H9 (cell line): ENCODE results near the gene PA2G4. TPM values are rescaled to one million over a fixed set of nuclear protein-coding genes. Genes with fewer than 3 reads are reported as not detected.

Experiments used
- DNase-seq: peaks from one replicate; pipeline ENCODE4 v3.0.0-alpha.2; 2017
- H2AFZ ChIP-seq: one replicate; pipeline ENCODE4 v1.6.1; 2013; ENCODE audit warnings: mild to moderate bottlenecking, low read length, control low read depth, moderate library complexity
- H2AK5ac ChIP-seq: 2 replicates; pipeline ENCODE4 v1.6.1; 2013; ENCODE audit warnings: low read length, control low read depth, mixed read lengths; ENCODE audit not compliant: insufficient read length
- H2BK120ac ChIP-seq: one replicate; pipeline ENCODE4 v1.6.1; 2013; ENCODE audit warnings: low read depth, mild to moderate bottlenecking, low read length, control low read depth, inconsistent platforms; ENCODE audit not compliant: poor library complexity, severe bottlenecking
- H2BK12ac ChIP-seq: 2 replicates; pipeline ENCODE4 v1.6.1; 2013; ENCODE audit warnings: low read length, control low read depth, mixed read lengths, low read depth; ENCODE audit not compliant: insufficient read length
- H2BK15ac ChIP-seq: 2 replicates; pipeline ENCODE4 v1.6.1; 2013; ENCODE audit warnings: low read depth, low read length, control low read depth
- H2BK20ac ChIP-seq: one replicate; pipeline ENCODE4 v1.6.1; 2013; ENCODE audit warnings: low read depth, mild to moderate bottlenecking, low read length, control low read depth, inconsistent platforms; ENCODE audit not compliant: poor library complexity, severe bottlenecking
- H2BK5ac ChIP-seq: 2 replicates; pipeline ENCODE4 v1.6.1; 2013; ENCODE audit warnings: low read length, control low read depth, mixed read lengths; ENCODE audit not compliant: insufficient read length
- H3K14ac ChIP-seq: 2 replicates; pipeline ENCODE4 v1.6.1; 2013; ENCODE audit warnings: low read length, control low read depth; ENCODE audit not compliant: insufficient read depth
- H3K18ac ChIP-seq: 2 replicates; pipeline ENCODE4 v1.6.1; 2013; ENCODE audit warnings: low read depth, mild to moderate bottlenecking, mixed read lengths, low read length, control low read depth; ENCODE audit not compliant: insufficient read length
- H3K23ac ChIP-seq: 2 replicates; pipeline ENCODE4 v1.6.1; 2013; ENCODE audit warnings: low read length, control low read depth, mixed read lengths, low read depth; ENCODE audit not compliant: insufficient read length
- H3K23me2 ChIP-seq: 2 replicates; pipeline ENCODE4 v1.6.1; 2013; ENCODE audit warnings: low read depth, mild to moderate bottlenecking, mixed read lengths, low read length, control low read depth; ENCODE audit not compliant: insufficient read length, poor library complexity, severe bottlenecking
- H3K27ac ChIP-seq: 2 replicates; pipeline ENCODE4 v1.5.1; 2013; ENCODE audit warnings: low read length, control low read depth, mixed read lengths, low read depth; ENCODE audit not compliant: insufficient read length
- H3K27me3 ChIP-seq: 2 replicates; pipeline ENCODE4 v1.6.1; 2013; ENCODE audit warnings: low read length, control low read depth, inconsistent platforms; ENCODE audit not compliant: insufficient read depth
- H3K4ac ChIP-seq: 2 replicates; pipeline ENCODE4 v1.6.1; 2013; ENCODE audit warnings: low read depth, mild to moderate bottlenecking, control low read depth, inconsistent platforms, low read length, moderate library complexity
- H3K4me1 ChIP-seq: 2 replicates; pipeline ENCODE4 v1.6.1; 2013; ENCODE audit warnings: low read length, control low read depth, inconsistent platforms; ENCODE audit not compliant: insufficient read depth
- H3K4me2 ChIP-seq: 2 replicates; pipeline ENCODE4 v1.6.1; 2013; ENCODE audit warnings: low read length, control low read depth, mixed read lengths; ENCODE audit not compliant: insufficient read length, insufficient read depth
- H3K56ac ChIP-seq: 2 replicates; pipeline ENCODE4 v1.6.1; 2013; ENCODE audit warnings: low read depth, mild to moderate bottlenecking, mixed read lengths, low read length, control low read depth; ENCODE audit not compliant: insufficient read length
- H3K79me1 ChIP-seq: 2 replicates; pipeline ENCODE4 v1.6.1; 2013; ENCODE audit warnings: low read depth, mild to moderate bottlenecking, moderate library complexity, low read length, control low read depth, inconsistent platforms; ENCODE audit not compliant: insufficient read depth, poor library complexity, severe bottlenecking
- H3K79me2 ChIP-seq: 2 replicates; pipeline ENCODE4 v1.6.1; 2013; ENCODE audit warnings: low read length, control low read depth, inconsistent platforms; ENCODE audit not compliant: insufficient read depth
- H3K9ac ChIP-seq: 2 replicates; pipeline ENCODE4 v1.6.1; 2013; ENCODE audit warnings: low read length, control low read depth, mixed read lengths; ENCODE audit not compliant: insufficient read length; ENCODE audit errors: extremely low read depth
- H3K9me3 ChIP-seq: one replicate; pipeline ENCODE4 v1.6.1; 2013; ENCODE audit warnings: low read depth, low read length, inconsistent platforms; ENCODE audit not compliant: control insufficient read depth
- H3T11ph ChIP-seq: one replicate; pipeline ENCODE4 v1.6.1; 2013; ENCODE audit warnings: mild to moderate bottlenecking, low read length, control low read depth, inconsistent platforms
- H4K20me1 ChIP-seq: one replicate; pipeline ENCODE4 v1.6.1; 2013; ENCODE audit not compliant: control insufficient read depth, insufficient read length, insufficient read depth
- H4K5ac ChIP-seq: 2 replicates; pipeline ENCODE4 v1.6.1; 2013; ENCODE audit warnings: low read depth, mild to moderate bottlenecking, mixed read lengths, low read length, control low read depth; ENCODE audit not compliant: insufficient read length
- H4K8ac ChIP-seq: replicated peaks from 2 replicates; pipeline ENCODE4 v1.6.1; 2013; ENCODE audit warnings: low read length, control low read depth, mixed read lengths, low read depth; ENCODE audit not compliant: insufficient read length
- H4K91ac ChIP-seq: 2 replicates; pipeline ENCODE4 v1.6.1; 2013; ENCODE audit warnings: low read depth, mild to moderate bottlenecking, moderate library complexity, mixed read lengths, low read length, control low read depth; ENCODE audit not compliant: insufficient read length
- H3K27ac Mint-ChIP-seq, 3 experiments: 2 replicates in 2 of 3; 3 replicates in 1 of 3; pipeline ENCODE4 v1.8.0; 2020 to 2021; ENCODE audit warnings: mixed read lengths in 3 of 3, mild to moderate bottlenecking in 1 of 3, moderate library complexity in 1 of 3
- H3K27me3 Mint-ChIP-seq: 2 replicates; pipeline ENCODE4 v1.8.0; 2021; ENCODE audit warnings: low read depth, mild to moderate bottlenecking, moderate library complexity, mixed read lengths
- H3K36me3 Mint-ChIP-seq, 3 experiments: 2 replicates in 2 of 3; 3 replicates in 1 of 3; pipeline ENCODE4 v1.8.0; 2020 to 2021; ENCODE audit warnings: low read depth in 3 of 3, mixed read lengths in 3 of 3; ENCODE audit not compliant: insufficient read depth in 1 of 3
- H3K4me1 Mint-ChIP-seq, 2 experiments: 2 replicates each; pipeline ENCODE4 v1.8.0; 2020; ENCODE audit warnings: mixed read lengths in 2 of 2
- H3K4me3 Mint-ChIP-seq, 2 experiments: 2 replicates in 1 of 2; 3 replicates in 1 of 2; pipeline ENCODE4 v1.8.0; 2020 to 2021; ENCODE audit warnings: mild to moderate bottlenecking in 2 of 2, mixed read lengths in 2 of 2, moderate library complexity in 1 of 2
- H3K9me3 Mint-ChIP-seq, 2 experiments: 2 replicates in 1 of 2; 3 replicates in 1 of 2; pipeline ENCODE4 v1.8.0; 2020; ENCODE audit warnings: mild to moderate bottlenecking in 2 of 2, mixed read lengths in 2 of 2, moderate library complexity in 1 of 2
- CTCF ChIP-seq: fragments of 200-600 bp; sonication (generic); conservative IDR thresholded peaks from 3 replicates; pipeline ENCODE4 v1.8.0; 2021; ENCODE audit warnings: antibody characterized with exemption, mild to moderate bottlenecking
- WGBS: extraction: QIAGEN DNeasy Blood & Tissue Kit; methylation state at CpG from one replicate; pipeline ENCODE4 v1.1.7; 2013; ENCODE audit warnings: missing lambda C conversion rate, low lambda C conversion rate, mixed read lengths; ENCODE audit not compliant: insufficient read length; ENCODE audit errors: extremely low coverage; 5-methylcytosine and 5-hydroxymethylcytosine counted together
- total RNA-seq: library from RNA; stranded (reverse); gene quantifications from 2 replicates; pipeline ENCODE4 v1.2.1, GENCODE V29; 2021

Gene PA2G4
- total RNA-seq, 1 experiment from 2014 or later: 248 TPM

GRCh38 chr12:56127485-56127887 is 23.1 kb downstream of the PA2G4 start:
- no peak overlapping the region for H3K56ac ChIP-seq
- Mint-ChIP-seq H3K27me3 (no peaks in the 10 kb centered on the region), H3K4me1 (peaks cover 26 to 27% of the 10 kb centered on the region in 2 experiments), H3K36me3 (peaks cover 24 to 29% (median 26%) of the 10 kb centered on the region in 3 experiments), H3K9me3 (no peaks in the 10 kb centered on the region; a peak in 1 of 5 replicates), H3K27ac (peak overlapping the region; percentile 75 to 99 (median 96)), H3K4me3 (peak overlapping the region; percentile 88 to 98)
- peak overlapping the region; percentile 38 for H3T11ph ChIP-seq
- no peak overlapping the region for H2BK120ac ChIP-seq
- no CpG with 5 or more reads among the region's 8 CpGs for WGBS
- H2AK5ac ChIP-seq: no peak overlapping the region
- DNase-seq: no peak
- H2BK20ac ChIP-seq: no peak overlapping the region
- peaks cover 17% of the 10 kb centered on the region for H3K23me2 ChIP-seq
- no peaks in the 10 kb centered on the region for H3K79me2 ChIP-seq
- no peak overlapping the region for H4K5ac ChIP-seq
- H4K91ac ChIP-seq: no peak overlapping the region
- no peaks in the 10 kb centered on the region for H3K79me1 ChIP-seq
- no peak for TF ChIP-seq CTCF
- no peaks in the 10 kb centered on the region for H3K9me3 ChIP-seq
- peak overlapping the region; percentile 42 for H3K27ac ChIP-seq
- H3K9ac ChIP-seq: peak overlapping the region; percentile 31
- no peak overlapping the region for H2BK15ac ChIP-seq
- H3K14ac ChIP-seq: no peak overlapping the region
- H3K4ac ChIP-seq: no peak overlapping the region
- no peak overlapping the region for H4K8ac ChIP-seq
- H3K18ac ChIP-seq: peak overlapping the region; percentile 66
- H3K4me2 ChIP-seq: peak overlapping the region; percentile 65
- no peaks in the 10 kb centered on the region for H3K27me3 ChIP-seq
- H3K4me1 ChIP-seq: no peaks in the 10 kb centered on the region
- no peak overlapping the region for H2AFZ ChIP-seq
- H2BK5ac ChIP-seq: no peak overlapping the region
- H2BK12ac ChIP-seq: no peak overlapping the region
- H3K23ac ChIP-seq: no peak overlapping the region
- no peaks in the 10 kb centered on the region for H4K20me1 ChIP-seq
